GM12878 (cell line): ENCODE results near the gene CMTM3. TPM values are rescaled to one million over a fixed set of nuclear protein-coding genes. Genes with fewer than 3 reads are reported as not detected.

Experiments
- ATAC-seq: fragments of 200-7000 bp; cut with Tn5 transposase; 3 replicates; pipeline ENCODE4 v1.9.1; 2020; ENCODE audit warnings: mild to moderate bottlenecking, moderate library complexity
- BruUV-seq: library from RNA; stranded (reverse); fragments of 400-500 nt; replicated peaks from 2 replicates; lab custom pipeline; 2021; lab: Mats Ljungman, UMichigan
- CTCF ChIA-PET: fragments of 300-600 bp; sonication (Branson Sonifier 250); formaldehyde crosslinking; extraction: SDS; loops from one replicate; lab custom pipeline; 2021; ENCODE audit warnings: inconsistent platforms; lab: Yijun Ruan, JAX
- POLR2A ChIA-PET: fragments of 350-600 bp; formaldehyde crosslinking; extraction: SDS; loops from one replicate; lab custom pipeline; 2021; ENCODE audit warnings: inconsistent platforms; lab: Charles Lee
- RAD21 ChIA-PET: fragments of 300-600 bp; sonication (Branson Sonifier 250); formaldehyde crosslinking; loops from one replicate; lab custom pipeline; 2023; ENCODE audit warnings: antibody characterized with exemption; ENCODE audit not compliant: unreplicated experiment; lab: Charles Lee
- SMC1A ChIA-PET: fragments of 300-600 bp; sonication (Branson Sonifier 250); formaldehyde crosslinking; loops from one replicate; lab custom pipeline; 2023; ENCODE audit not compliant: unreplicated experiment, uncharacterized antibody; lab: Charles Lee
- DNase-seq: peaks from one replicate; pipeline ENCODE4 v3.0.0-alpha.2; 2011; ENCODE audit warnings: low read depth, low spot score
- FAIRE-seq: peaks from 3 replicates; lab custom pipeline; 2011; peaks lifted over from hg19 to GRCh38; lab: Jason Lieb, UNC
- H2AFZ ChIP-seq: 2 replicates; pipeline ENCODE4 v1.6.0; 2011; ENCODE audit warnings: low read depth, low read length, control low read depth; ENCODE audit not compliant: control insufficient read depth
- H3K27ac ChIP-seq: 2 replicates; pipeline ENCODE4 v1.5.1; 2011; ENCODE audit warnings: control low read depth; ENCODE audit not compliant: control insufficient read depth, insufficient read depth
- H3K27me3 ChIP-seq, 2 experiments: replicated peaks in 1 of 2; 2 replicates each; pipeline versions ENCODE4 v1.6.0 to v1.6.1; 2011; ENCODE audit warnings: low read length in 1 of 2; ENCODE audit not compliant: control insufficient read depth in 2 of 2, insufficient read depth in 2 of 2
- H3K36me3 ChIP-seq, 2 experiments: 2 replicates each; pipeline ENCODE4 v1.5.1; 2011; ENCODE audit warnings: low read length in 1 of 2; ENCODE audit not compliant: control insufficient read depth in 2 of 2, insufficient read depth in 2 of 2
- H3K4me1 ChIP-seq: 2 replicates; pipeline ENCODE4 v1.6.1; 2011; ENCODE audit warnings: mild to moderate bottlenecking, low read length, moderate library complexity, mixed read lengths; ENCODE audit not compliant: control insufficient read depth, insufficient read depth
- H3K4me2 ChIP-seq: 2 replicates; pipeline ENCODE4 v1.6.0; 2011; ENCODE audit warnings: control low read depth; ENCODE audit not compliant: control insufficient read depth, insufficient read depth
- H3K4me3 ChIP-seq: fragments of 200-600 bp; sonication (generic); 2 replicates; pipeline ENCODE4 v1.5.1; 2016
- H3K79me2 ChIP-seq: 2 replicates; pipeline ENCODE4 v1.6.0; 2011; ENCODE audit warnings: low read length; ENCODE audit not compliant: control insufficient read depth, insufficient read depth
- H3K9ac ChIP-seq: 2 replicates; pipeline ENCODE4 v1.8.0; 2011; ENCODE audit warnings: low read length, control low read depth, mixed read lengths; ENCODE audit not compliant: control insufficient read depth, insufficient read depth
- H3K9me3 ChIP-seq: replicated peaks from 3 replicates; pipeline ENCODE4 v1.5.1; 2011; ENCODE audit warnings: mild to moderate bottlenecking, low read length; ENCODE audit not compliant: control insufficient read depth, insufficient read depth
- H4K20me1 ChIP-seq: 2 replicates; pipeline ENCODE4 v1.6.0; 2011; ENCODE audit not compliant: control insufficient read depth, insufficient read depth
- BRCA1 ChIP-seq: IDR thresholded peaks from 2 replicates; pipeline ENCODE4 v1.6.1; 2011; ENCODE audit warnings: low read depth, low read length, improper control_type of control experiment
- EP300 ChIP-seq, 2 experiments: fragments of 150-350 bp in 1 of 2; IDR thresholded peaks; 2 replicates each; pipeline ENCODE4 v1.6.1; 2011 to 2012; ENCODE audit warnings: low read depth in 2 of 2, low read length in 2 of 2, borderline replicate concordance in 1 of 2, improper control_type of control experiment in 1 of 2, inconsistent platforms in 1 of 2; ENCODE audit not compliant: control insufficient read depth in 1 of 2
- HSF1 ChIP-seq: fragments of 150-350 bp; IDR thresholded peaks from 2 replicates; pipeline ENCODE4 v1.6.1; 2014; ENCODE audit warnings: mild to moderate bottlenecking, low read depth, low read length
- IRF5 ChIP-seq: fragments of 450-650 bp; IDR thresholded peaks from 2 replicates; pipeline ENCODE4 v1.6.1; 2017; ENCODE audit warnings: borderline replicate concordance
- SMC3 ChIP-seq: IDR thresholded peaks from 2 replicates; pipeline ENCODE4 v1.6.1; 2011; ENCODE audit warnings: low read length, improper control_type of control experiment, borderline replicate concordance
- SP1 ChIP-seq: IDR thresholded peaks from one replicate; pipeline ENCODE4 v1.6.1; 2011; ENCODE audit warnings: low read depth, low read length
- ZNF24 ChIP-seq: fragments of 450-650 bp; IDR thresholded peaks from 2 replicates; pipeline ENCODE4 v1.6.1; 2017; ENCODE audit warnings: antibody characterized with exemption, mild to moderate bottlenecking
- ZNF274 ChIP-seq: IDR thresholded peaks from one replicate; pipeline ENCODE4 v1.8.0; 2011; ENCODE audit not compliant: insufficient read length, insufficient read depth
- WGBS: methylation state at CpG from one replicate; pipeline ENCODE4 v1.1.6; 2016; ENCODE audit warnings: low lambda C conversion rate; ENCODE audit not compliant: insufficient replicate concordance, insufficient coverage; ENCODE audit errors: missing lambda C conversion rate; 5-methylcytosine and 5-hydroxymethylcytosine counted together
- in situ Hi-C: fragments of 300-500 bp; cut with MboI; formaldehyde crosslinking; loops from 9 replicates; pipeline ENCODE4 v1.14.3; 2018; ENCODE audit warnings: mixed read lengths
- intact Hi-C: fragments of 100-400 bp; cut with micrococcal nuclease; formaldehyde crosslinking; loops from one replicate; pipeline ENCODE4 v1.14.2; 2022; ENCODE audit not compliant: unreplicated experiment
- polyA plus RNA-seq, 11 experiments: library from polyadenylated mRNA; depleted of rRNA in 4 of 11; unstranded in 6 of 11; stranded (reverse) in 5 of 11; fragments of >200 nt; fragmentation: Nextera tagmentation in 4 of 11; fragmentation: Illumina TruSeq in 1 of 11; extraction: Ambion mirVana in 4 of 11; extraction: Trizol in 1 of 11; gene quantifications; 1 replicate in 1 of 11; 2 replicates in 10 of 11; pipeline versions ENCODE4 v1.2.1 to v1.2.3, GENCODE V29; 2011 to 2016; ENCODE audit warnings: inconsistent platforms in 2 of 11, missing spikeins in 2 of 11, low read depth in 1 of 11
- total RNA-seq, 4 experiments: library from RNA; depleted of rRNA in 3 of 4; stranded (reverse); fragments of >200 nt in 3 of 4; fragmentation: Illumina TruSeq in 1 of 4; extraction: Trizol in 1 of 4; gene quantifications; 2 replicates each; pipeline versions ENCODE4 v1.2.1 to v1.2.3, GENCODE V29; 2013 to 2021

CMTM3 gene
- total and polyA plus RNA-seq, 10 of the 15 experiments (the other 5 are each of a cell fraction or from before 2014, with no cell fraction given), result 5.4 to 47.4 (median 28.6) TPM

GRCh38 chr16:66568355-66568754 lies 36.1 kb upstream of the CMTM3 start:
- WGBS, result 58% methylated on average over 2 of the region's 2 CpGs
- no peaks in the 10 kb centered on the region for H3K4me1 ChIP-seq
- CTCF ChIA-PET, result no interaction called here
- no peaks in the 10 kb centered on the region for H3K9me3 ChIP-seq
- H3K4me2 ChIP-seq, result no peak overlapping the region
- intact Hi-C loops (no loop called here), in situ Hi-C loops (no loop called here)
- H3K27ac ChIP-seq, result no peak overlapping the region
- DNase-seq, result no peak
- no peaks in the 10 kb centered on the region for H3K27me3 ChIP-seq
- peaks cover 2 to 4% of the 10 kb centered on the region in 2 experiments; a peak in 2 of 4 replicates for H3K36me3 ChIP-seq
- POLR2A ChIA-PET, result no interaction called here
- no peak overlapping the region for H3K4me3 ChIP-seq
- TF ChIP-seq ZNF274, result no peak
- TF ChIP-seq EP300 (IDR thresholded peaks at IDR 0.05; ENCODE audit: borderline replicate concordance in 1 of 2, control insufficient read depth in 1 of 2, low read depth in 2 of 2, low read length in 2 of 2), result no peak
- no peak overlapping the region for H2AFZ ChIP-seq
- ATAC-seq, result no peak
- RAD21 ChIA-PET, result interaction anchor here (1.5 kb wide), 1 partner anchor 9 kb away, joined by 3 read pairs; no protein-coding TSS in a partner anchor
- FAIRE-seq, result no peak
- H4K20me1 ChIP-seq, result no peaks in the 10 kb centered on the region
- SMC1A ChIA-PET, result interaction anchor here (0.8 kb wide), 1 partner anchor 8 kb away, joined by 3 read pairs; no protein-coding TSS in a partner anchor
- H3K79me2 ChIP-seq, result no peaks in the 10 kb centered on the region
- no TSS peak for BruUV-seq
- H3K9ac ChIP-seq, result no peak overlapping the region

GRCh38 chr16:66569131-66569530 lies 35.4 kb upstream of the CMTM3 start:
- Histone ChIP-seq H2AFZ (no peak overlapping the region), H3K4me3 (no peak overlapping the region), H3K4me2 (no peak overlapping the region), H3K27me3 (no peaks in the 10 kb centered on the region), H3K9me3 (no peaks in the 10 kb centered on the region), H3K27ac (no peak overlapping the region), H3K36me3 (peaks cover 0 to 4% of the 10 kb centered on the region in 2 experiments; a peak in 2 of 4 replicates), H3K9ac (no peak overlapping the region), H3K4me1 (no peaks in the 10 kb centered on the region), H4K20me1 (no peaks in the 10 kb centered on the region), H3K79me2 (no peaks in the 10 kb centered on the region)
- DNase-seq (no peak), ATAC-seq (no peak), FAIRE-seq (no peak)
- TF ChIP-seq ZNF24 (no peak), BRCA1 (no peak), SP1 (no peak), IRF5 (no peak), SMC3 (no peak), HSF1 (no peak)
- CTCF ChIA-PET, result interaction anchor here (0.6 to 2.2 kb wide), 2 partner anchors 21 to 299 kb away, joined by 3 to 11 read pairs; no protein-coding TSS in a partner anchor
- POLR2A ChIA-PET, result no interaction called here
- no TSS peak for BruUV-seq
- WGBS, result 31% methylated on average over 1 of the region's 1 CpG
- in situ Hi-C loops (no loop called here), intact Hi-C loops (no loop called here)
- SMC1A ChIA-PET, result interaction anchor here (0.8 to 0.9 kb wide), 2 partner anchors 8 to 16 kb away, joined by 3 to 4 read pairs; no protein-coding TSS in a partner anchor
- RAD21 ChIA-PET, result interaction anchor here (1.5 kb wide), 1 partner anchor 10 kb away, joined by 3 read pairs; no protein-coding TSS in a partner anchor
